Panc1 (cell line): ENCODE measurements around the gene FRMPD4. TPM values are rescaled to one million over a fixed set of nuclear protein-coding genes. Genes with fewer than 3 reads are reported as not detected.

Source experiments
- ATAC-seq: fragments of 200-7000 bp; cut with Tn5 transposase; 2 replicates; pipeline ENCODE4 v1.9.1; 2020; ENCODE audit warnings: mild to moderate bottlenecking, moderate library complexity
- BruUV-seq: library from RNA; stranded (reverse); fragments of 400-500 nt; replicated peaks from 2 replicates; lab custom pipeline; 2021; lab: Mats Ljungman, UMichigan
- CTCF ChIA-PET: fragments of 300-600 bp; sonication (Branson Sonifier 250); formaldehyde crosslinking; loops from one replicate; lab custom pipeline; 2022; ENCODE audit warnings: antibody characterized with exemption; lab: Charles Lee
- POLR2A ChIA-PET: fragments of 300-600 bp; sonication (Branson Sonifier 250); formaldehyde crosslinking; loops from one replicate; lab custom pipeline; 2022; ENCODE audit warnings: antibody characterized with exemption; lab: Charles Lee
- DNase-seq: peaks from one replicate; pipeline ENCODE4 v3.0.0-alpha.2; 2010; ENCODE audit warnings: low read depth, low spot score
- H3K27ac ChIP-seq: 2 replicates; pipeline ENCODE4 v1.5.1; 2011; ENCODE audit warnings: mild to moderate bottlenecking, low read length, inconsistent platforms
- H3K27me3 ChIP-seq: fragments of 200-500 bp; sonication (Bioruptor generic); 2 replicates; pipeline ENCODE4 v1.6.0; 2014; ENCODE audit warnings: low read length, inconsistent platforms; ENCODE audit not compliant: control insufficient read depth, insufficient read depth
- H3K36me3 ChIP-seq: fragments of 200-500 bp; sonication (Bioruptor generic); 2 replicates; pipeline ENCODE4 v1.5.1; 2014; ENCODE audit warnings: inconsistent platforms, mild to moderate bottlenecking, low read length, moderate library complexity; ENCODE audit not compliant: control insufficient read depth, insufficient read depth
- H3K4me1 ChIP-seq: 2 replicates; pipeline ENCODE4 v1.5.1; 2011; ENCODE audit warnings: inconsistent platforms, mild to moderate bottlenecking, low read length, moderate library complexity; ENCODE audit not compliant: control insufficient read depth, insufficient read depth
- H3K4me3 ChIP-seq, 2 experiments: 2 replicates each; pipeline ENCODE4 v1.5.1; 2011 to 2012; ENCODE audit warnings: low read depth in 2 of 2, low read length in 2 of 2, mild to moderate bottlenecking in 2 of 2, inconsistent platforms in 1 of 2, moderate library complexity in 1 of 2
- H3K9me3 ChIP-seq: fragments of 200-500 bp; sonication (Bioruptor generic); 2 replicates; pipeline ENCODE4 v1.5.1; 2014; ENCODE audit warnings: low read depth, mild to moderate bottlenecking, inconsistent platforms, low read length, moderate library complexity; ENCODE audit not compliant: control insufficient read depth, insufficient read depth
- CTCF ChIP-seq: fragments of 450-650 bp; IDR thresholded peaks from 2 replicates; pipeline ENCODE4 v1.5.1; 2017; ENCODE audit warnings: mild to moderate bottlenecking
- POLR2AphosphoS5 ChIP-seq: IDR thresholded peaks from 2 replicates; pipeline ENCODE4 v1.6.1; 2012; ENCODE audit warnings: mild to moderate bottlenecking, low read depth, low read length, moderate library complexity
- in situ Hi-C: cut with HindIII; loops from 2 replicates; pipeline ENCODE4 v1.10.0; 2016; ENCODE audit warnings: low sequenced_read_pairs, low pct_unique_long_range_greater_than_20kb
- intact Hi-C: fragments of 100-400 bp; cut with micrococcal nuclease; formaldehyde crosslinking; loops from one replicate; pipeline ENCODE4 v1.10.0; 2022; ENCODE audit not compliant: unreplicated experiment
- total RNA-seq: library from RNA; stranded (reverse); gene quantifications from one replicate; pipeline ENCODE4 v1.2.1, GENCODE V29; 2021; ENCODE audit not compliant: unreplicated experiment

The FRMPD4 gene
- total RNA-seq, 1 experiment from 2014 or later: not detected

- H3K4me1 ChIP-seq: no peaks in the 10 kb centered on the region
- in situ Hi-C loops (no loop called here), intact Hi-C loops (loop anchor here (5.0 kb wide), 1 partner anchor 689 kb away; no protein-coding TSS in a partner anchor)
- POLR2A ChIA-PET: no interaction called here
- no peaks in the 10 kb centered on the region for H3K9me3 ChIP-seq
- no peaks in the 10 kb centered on the region for H3K27me3 ChIP-seq
- CTCF ChIA-PET: no interaction called here
- TF ChIP-seq CTCF: peak; percentile 93
- TF ChIP-seq POLR2AphosphoS5: no peak
- no peak overlapping the region for H3K27ac ChIP-seq
- peak; percentile 94 for ATAC-seq
- no peaks in the 10 kb centered on the region for H3K36me3 ChIP-seq
- no TSS peak for BruUV-seq
- H3K4me3 ChIP-seq: no peak overlapping the region
- DNase-seq: no peak
Measured at GRCh38 chrX:12771445-12772069, 633.3 kb downstream of the FRMPD4 start.
